ENCODE measurements around the gene CD9. TPM values are rescaled to one million over a fixed set of nuclear protein-coding genes. Genes with fewer than 3 reads are reported as not detected.

The CD9 gene
- total RNA-seq, 1 donor from 2014 or later = 437 TPM

GRCh38 chr12:6278439-6279255 is 78.4 kb downstream of the CD9 start:
- Histone ChIP-seq H3K4me1 (peaks cover 48% of the 10 kb centered on the region), H3K27ac (peak overlapping the region; percentile 95), H3K9me3 (no peaks in the 10 kb centered on the region), H3K4me3 (peak overlapping the region; percentile 54), H3K27me3 (ENCODE audit: low read depth) (no peaks in the 10 kb centered on the region), H3K36me3 (no peaks in the 10 kb centered on the region)
- DNase-seq = peak; percentile 92
- ATAC-seq = peak; percentile 92 to 94
- intact Hi-C loops (cut with DNase I) = no loop called here
- TF ChIP-seq CTCF (IDR thresholded peaks at IDR 0.05) = peak; percentile 91

GRCh38 chr12:6279256-6279628 is 79.0 kb downstream of the CD9 start:
- peak; percentile 38 for DNase-seq
- no peaks in the 10 kb centered on the region for H3K9me3 ChIP-seq
- peaks cover 43% of the 10 kb centered on the region for H3K4me1 ChIP-seq
- TF ChIP-seq CTCF (IDR thresholded peaks at IDR 0.05) = no peak
- H3K27ac ChIP-seq = peak overlapping the region; percentile 95
- no peak for ATAC-seq
- H3K27me3 ChIP-seq (ENCODE audit: low read depth) = no peaks in the 10 kb centered on the region
- H3K36me3 ChIP-seq = no peaks in the 10 kb centered on the region
- intact Hi-C loops (cut with DNase I) = no loop called here
- H3K4me3 ChIP-seq = peak overlapping the region; percentile 54

- peak in 1 of 2 donors; percentile 16 for ATAC-seq
- intact Hi-C loops (cut with DNase I) = loop anchor here (10.0 kb wide), 1 partner anchor 215 kb away; no protein-coding TSS in a partner anchor
These were observed 79.4 kb downstream of the CD9 start for GRCh38 chr12:6279631-6280030.

GRCh38 chr12:6280053-6280469 is 79.9 kb downstream of the CD9 start:
- Histone ChIP-seq H3K4me1 (peaks cover 40% of the 10 kb centered on the region), H3K27ac (peak overlapping the region; percentile 95), H3K36me3 (no peaks in the 10 kb centered on the region), H3K4me3 (no peak overlapping the region), H3K9me3 (no peaks in the 10 kb centered on the region), H3K27me3 (ENCODE audit: low read depth) (no peaks in the 10 kb centered on the region)
- TF ChIP-seq CTCF (IDR thresholded peaks at IDR 0.05) = no peak
- ATAC-seq (peak; percentile 58 to 71), DNase-seq (peak; percentile 70)
- intact Hi-C loops (cut with DNase I) = loop anchor here (10.0 kb wide), 1 partner anchor 215 kb away; no protein-coding TSS in a partner anchor

More at GRCh38 chr12:6279631-6280030, 79.4 kb downstream of the CD9 start:
- peak; percentile 50 for DNase-seq
- no peak for TF ChIP-seq CTCF (IDR thresholded peaks at IDR 0.05)
- Histone ChIP-seq H3K27ac (peak overlapping the region; percentile 95), H3K4me1 (peaks cover 39% of the 10 kb centered on the region), H3K27me3 (ENCODE audit: low read depth) (no peaks in the 10 kb centered on the region), H3K4me3 (no peak overlapping the region), H3K9me3 (no peaks in the 10 kb centered on the region), H3K36me3 (no peaks in the 10 kb centered on the region)

- no peaks in the 10 kb centered on the region for H3K27me3 ChIP-seq (ENCODE audit: low read depth)
- DNase-seq = peak; percentile 42
- H3K36me3 ChIP-seq = no peaks in the 10 kb centered on the region
- ATAC-seq = no peak
- H3K4me1 ChIP-seq = peaks cover 41% of the 10 kb centered on the region
- no peak overlapping the region for H3K4me3 ChIP-seq
- H3K9me3 ChIP-seq = no peaks in the 10 kb centered on the region
- TF ChIP-seq CTCF (IDR thresholded peaks at IDR 0.05) = no peak
- intact Hi-C loops (cut with DNase I) = loop anchor here (10.0 kb wide), 1 partner anchor 216 kb away; no protein-coding TSS in a partner anchor
- peak overlapping the region; percentile 63 for H3K27ac ChIP-seq
These were observed 80.5 kb downstream of the CD9 start for GRCh38 chr12:6280672-6281071.
